ENCODE measurements around the gene PCYT1A.
"Not testable (repeated sequence)": the region's sequence is repeated elsewhere in the genome, so short reads cannot be mapped to it uniquely, and the experiment has no call there.

PCYT1A gene

DNA sequence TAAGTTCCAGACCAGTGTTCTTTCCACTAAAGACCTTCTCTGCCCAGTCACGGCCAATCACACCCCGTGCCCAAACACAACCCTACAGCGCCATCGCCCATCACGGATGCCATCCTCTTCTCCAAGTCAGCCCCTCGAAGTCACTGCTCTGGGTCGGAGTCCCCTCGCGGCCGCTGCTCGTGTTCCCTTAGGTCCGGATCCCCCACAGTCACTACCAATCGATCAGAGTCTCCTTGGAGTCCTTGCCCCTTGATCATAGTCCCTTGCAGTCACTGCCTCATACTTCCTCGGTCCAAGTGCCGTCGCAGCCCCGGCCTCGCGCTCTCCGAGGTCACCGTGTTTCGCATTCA is 461 bp downstream of the PCYT1A start:
- no peak for DNase-seq (ENCODE audit: low read depth)

DNA sequence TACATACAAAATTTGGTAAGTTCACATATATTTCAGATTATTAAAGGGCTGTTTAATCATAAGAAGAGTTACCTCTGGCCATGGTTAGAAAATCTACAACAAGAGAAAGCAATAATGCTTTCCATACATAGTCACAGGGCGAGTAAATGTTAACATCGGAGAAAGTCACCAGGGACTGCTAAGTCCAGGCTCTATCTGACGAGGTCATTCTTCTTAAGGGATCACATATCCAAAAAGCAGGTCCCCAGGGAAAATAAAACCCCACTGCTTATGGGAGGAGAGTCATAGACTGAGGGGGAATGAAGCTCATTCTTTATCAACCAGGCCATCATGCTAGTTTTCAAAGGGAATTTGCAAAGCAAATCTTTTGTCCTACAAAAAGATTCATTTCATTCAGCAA is 3.1 kb downstream of the PCYT1A start:
- DNase-seq (ENCODE audit: low read depth), result no peak

DNA sequence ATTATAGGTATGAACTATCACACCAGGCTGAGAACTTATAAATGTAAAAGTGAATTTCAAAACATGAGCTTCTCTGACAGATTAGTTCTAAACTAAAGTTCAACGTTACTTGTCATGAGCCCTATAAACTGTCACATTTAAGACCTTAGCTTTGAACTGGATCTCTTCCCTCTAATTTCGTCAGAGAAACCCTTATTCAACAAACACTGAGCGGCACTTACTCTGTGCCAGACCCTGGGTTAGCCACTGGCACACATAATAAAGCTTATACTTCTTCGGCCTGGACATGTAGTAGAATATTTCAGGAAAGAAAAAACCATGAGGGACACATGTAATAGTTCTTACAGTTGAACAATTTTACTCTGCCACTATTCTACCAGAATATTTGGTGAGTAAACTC is 5.6 kb downstream of the PCYT1A start:
- DNase-seq (ENCODE audit: low read depth), result no peak

DNA sequence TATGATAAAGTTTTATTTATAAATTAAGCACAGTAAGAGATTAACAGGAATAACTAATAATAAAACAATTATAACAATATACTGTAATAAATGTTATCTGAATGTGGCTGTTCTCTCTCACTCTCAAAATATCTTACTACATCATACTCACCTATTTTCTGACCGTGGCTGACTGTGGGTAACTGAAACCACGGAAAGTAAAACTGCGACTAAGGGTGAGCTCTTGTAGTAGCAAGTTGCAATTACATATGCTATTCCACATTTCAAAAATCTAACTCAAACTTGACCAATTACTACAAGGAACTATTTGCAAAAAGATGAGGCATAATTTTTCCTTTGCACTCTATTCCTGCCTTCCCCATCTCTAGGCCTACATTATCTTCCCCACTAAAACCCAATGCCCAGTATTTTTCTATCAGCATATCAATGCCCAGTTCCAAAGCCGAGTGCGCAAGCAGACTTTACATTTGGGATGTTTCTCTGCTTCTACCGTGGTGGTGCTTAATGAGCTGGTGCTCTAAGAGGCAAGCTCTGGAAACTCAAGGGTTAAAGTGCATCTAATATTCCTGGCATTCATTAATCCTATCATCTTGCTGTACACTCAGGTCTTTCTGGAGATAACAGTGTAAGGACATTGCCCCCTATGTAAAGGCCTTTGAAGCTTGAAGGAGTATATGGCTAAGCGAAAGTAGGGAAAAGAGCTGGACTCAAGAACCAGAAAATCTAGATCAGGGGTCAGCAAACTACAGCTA is 6.7 kb downstream of the PCYT1A start:
- DNase-seq (ENCODE audit: low read depth), result no peak

DNA sequence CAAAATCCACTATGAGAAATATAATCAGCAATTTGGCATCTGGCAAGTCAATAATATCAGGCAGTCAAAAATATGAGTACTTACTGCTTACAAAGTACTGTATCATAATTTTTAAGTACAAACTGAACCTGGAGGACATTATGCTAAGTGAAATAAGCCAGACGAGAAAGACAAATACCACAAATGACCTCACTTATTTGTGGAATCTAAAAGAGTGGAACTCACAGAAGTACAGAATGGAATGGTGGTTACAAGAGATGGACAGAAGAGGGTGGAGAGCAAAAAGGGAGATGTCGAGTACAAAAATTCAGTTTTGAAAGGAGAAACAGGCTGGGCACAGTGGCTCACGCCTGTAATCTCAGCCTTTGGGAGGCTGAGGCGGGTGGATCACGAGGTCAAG is 12.4 kb downstream of the PCYT1A start:
- DNase-seq (ENCODE audit: low read depth), result no peak

DNA sequence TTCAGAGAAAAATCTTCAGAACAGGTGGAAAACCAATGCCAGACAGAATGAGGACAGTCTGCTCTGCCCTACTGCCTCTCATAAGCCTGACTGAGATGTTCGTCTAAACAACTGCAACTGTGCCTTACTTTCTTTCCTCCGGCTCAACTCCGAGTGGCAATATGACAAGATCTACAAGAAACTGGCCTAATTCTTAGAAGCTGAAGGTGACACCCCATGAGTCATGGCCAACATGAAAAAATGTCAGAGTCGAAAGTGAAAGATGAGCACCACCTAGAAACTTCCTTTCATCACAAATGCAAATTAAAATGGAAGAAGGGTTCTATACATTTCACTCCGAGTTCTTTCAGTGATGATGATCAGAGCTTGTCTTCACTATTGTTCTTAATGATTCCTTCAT is 12.9 kb downstream of the PCYT1A start:
- peak; percentile 32 for DNase-seq (ENCODE audit: low read depth)

DNA sequence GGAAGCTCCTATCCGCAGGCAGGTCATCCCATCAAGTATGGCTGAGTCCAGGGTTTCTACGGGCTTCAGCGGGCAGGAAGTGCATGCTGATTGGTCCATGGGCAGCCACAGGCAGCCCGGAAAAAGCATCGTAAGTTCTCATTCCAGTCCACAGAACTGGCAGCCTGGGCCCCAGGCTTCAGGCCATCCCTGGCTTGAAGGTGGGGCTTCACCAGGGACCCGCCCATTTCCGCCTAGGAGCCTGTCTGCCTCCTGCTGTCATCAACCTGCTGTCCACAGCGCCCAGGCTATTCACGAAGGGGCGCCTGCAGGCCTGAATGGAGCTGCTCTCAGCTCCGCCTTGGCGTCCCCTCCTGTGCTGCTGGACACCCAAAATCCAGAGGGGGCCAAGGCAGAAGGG is 13.9 kb downstream of the PCYT1A start:
- DNase-seq (ENCODE audit: low read depth), result no peak

DNA sequence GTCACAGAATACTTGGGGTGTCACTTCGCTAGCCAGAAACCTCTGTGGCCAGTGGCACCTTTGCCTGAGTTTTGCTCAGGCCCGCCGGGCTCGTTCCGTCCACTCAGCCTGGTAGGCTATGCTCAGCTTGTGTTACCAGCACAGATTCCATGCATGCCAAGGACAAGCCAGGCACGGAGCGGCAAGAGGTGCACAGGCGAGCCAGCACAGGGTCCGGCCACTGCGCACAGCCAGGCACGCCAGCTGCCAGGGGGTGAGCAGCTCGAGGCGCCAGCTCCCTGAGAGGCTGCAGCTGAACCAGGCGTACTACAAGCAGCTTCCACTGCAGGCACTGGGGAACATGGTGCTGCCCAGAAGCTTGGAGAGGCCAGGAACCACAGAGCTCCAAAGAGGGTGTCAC is 14.7 kb downstream of the PCYT1A start:
- DNase-seq (ENCODE audit: low read depth), result no peak

DNA sequence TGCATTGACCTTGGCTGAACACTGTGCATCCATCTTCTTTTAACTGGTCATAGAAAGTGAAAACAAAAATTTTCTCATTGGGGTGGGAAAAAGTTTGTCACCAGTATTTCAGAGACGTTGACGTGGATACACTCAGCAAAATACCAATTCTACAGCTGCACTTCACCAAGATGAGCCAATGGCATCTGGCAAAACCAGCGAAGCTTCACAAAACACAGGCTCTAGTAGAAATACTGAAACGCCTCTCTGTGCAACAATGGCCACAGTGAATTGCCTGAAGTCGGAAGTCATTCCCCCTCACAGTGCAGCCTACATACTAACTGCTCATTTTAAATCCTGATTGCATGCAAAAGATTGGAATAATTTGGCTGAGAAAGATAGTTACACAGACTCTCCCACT is 17.0 kb downstream of the PCYT1A start:
- DNase-seq (ENCODE audit: low read depth), result no peak

DNA sequence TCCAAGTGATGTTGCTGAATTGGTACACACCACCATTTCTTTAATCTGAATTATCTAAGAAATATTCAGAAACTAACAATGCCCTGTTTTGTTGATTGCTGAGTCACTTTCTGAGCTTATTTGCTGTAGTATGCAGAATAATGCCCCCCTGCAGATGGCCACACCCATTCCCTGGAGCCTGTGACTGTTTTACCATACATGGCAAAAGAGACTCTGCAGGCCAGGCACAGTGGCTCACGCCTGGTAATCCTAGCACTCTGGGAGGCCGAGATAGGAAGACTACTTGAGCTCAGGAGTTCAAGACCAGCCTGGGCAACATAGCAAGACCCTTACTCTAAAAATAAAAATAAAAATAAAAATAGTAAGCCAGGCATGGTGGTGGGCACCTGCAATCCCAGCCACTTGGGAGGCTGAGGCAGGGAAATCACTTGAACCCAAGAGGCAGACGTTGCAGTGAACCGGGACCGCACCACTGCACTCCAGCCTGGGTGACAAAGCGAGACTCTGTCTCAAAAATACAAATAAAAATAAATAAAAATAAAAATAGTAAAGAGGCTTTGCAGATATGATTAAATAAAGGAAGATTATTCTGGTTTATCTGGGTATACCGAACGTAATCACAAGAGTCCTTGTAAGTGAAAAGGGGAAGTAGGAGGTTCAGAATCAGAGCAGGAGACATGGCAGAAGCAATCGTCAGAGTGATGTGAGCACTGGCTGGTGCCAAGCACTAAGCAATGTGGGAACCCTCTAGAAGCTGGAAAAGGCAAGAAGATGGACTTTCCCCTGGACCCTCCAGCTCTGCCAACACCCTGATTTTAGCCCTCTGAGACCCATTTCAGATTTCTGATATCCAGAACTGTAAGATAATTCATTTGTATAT is 19.0 kb downstream of the PCYT1A start:
- DNase-seq (ENCODE audit: low read depth), result no peak

DNA sequence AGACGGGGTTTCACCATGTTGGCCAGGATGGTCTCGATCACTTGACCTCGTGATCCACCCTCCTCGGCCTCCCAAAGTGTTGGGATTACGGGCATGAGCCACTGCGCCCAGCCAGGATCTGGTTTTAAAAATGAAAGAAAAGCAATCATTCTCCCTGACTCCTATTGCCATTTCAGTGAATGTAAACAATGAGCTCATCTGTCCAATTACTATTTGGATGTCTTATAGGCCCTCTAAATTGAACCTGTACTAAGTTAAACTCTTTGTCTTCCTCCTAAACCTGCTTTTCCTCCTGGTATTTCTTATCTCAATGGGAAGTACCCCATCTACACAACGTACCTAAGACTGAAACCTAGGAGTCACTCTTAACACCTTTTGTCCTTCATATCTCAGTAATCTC is 23.7 kb downstream of the PCYT1A start:
- DNase-seq (ENCODE audit: low read depth), result no peak

DNA sequence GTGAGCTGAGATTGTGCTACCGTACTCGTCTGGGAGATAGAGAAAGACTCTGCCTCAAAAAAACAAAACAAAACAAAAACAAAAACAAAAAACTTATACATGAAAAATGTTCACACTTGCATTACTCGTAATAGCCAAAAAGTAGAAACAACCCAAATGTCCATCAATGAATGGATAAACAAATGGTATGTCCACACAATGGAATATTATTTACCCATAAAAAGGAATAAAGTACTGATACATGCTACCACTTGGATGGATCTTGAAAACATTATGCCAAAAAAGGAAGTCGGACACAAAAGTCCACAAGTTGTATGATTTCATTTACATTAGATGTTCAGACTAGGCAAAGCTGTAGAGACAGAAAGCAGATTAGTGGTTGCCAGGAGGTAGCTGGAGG is 26.7 kb downstream of the PCYT1A start:
- DNase-seq (ENCODE audit: low read depth), result no peak

DNA sequence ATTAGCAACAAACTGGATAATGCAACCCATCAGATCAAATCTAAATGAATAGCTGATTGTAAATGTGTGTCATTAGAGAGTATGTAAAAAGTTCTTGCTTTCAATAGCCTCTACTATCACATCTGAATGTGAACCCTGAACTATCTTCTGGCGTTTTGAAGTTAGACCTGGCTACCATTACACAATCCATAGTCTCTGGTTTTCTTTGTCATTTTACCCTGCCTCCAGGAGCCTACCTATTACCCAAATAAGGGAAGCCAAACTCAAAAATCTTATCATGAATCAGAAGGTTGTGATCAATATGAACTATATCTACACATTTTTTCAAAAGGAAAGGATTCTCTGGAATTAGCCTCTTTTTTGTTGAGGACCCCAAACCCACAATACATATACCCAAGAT is 31.8 kb downstream of the PCYT1A start:
- no peak for DNase-seq (ENCODE audit: low read depth)

DNA sequence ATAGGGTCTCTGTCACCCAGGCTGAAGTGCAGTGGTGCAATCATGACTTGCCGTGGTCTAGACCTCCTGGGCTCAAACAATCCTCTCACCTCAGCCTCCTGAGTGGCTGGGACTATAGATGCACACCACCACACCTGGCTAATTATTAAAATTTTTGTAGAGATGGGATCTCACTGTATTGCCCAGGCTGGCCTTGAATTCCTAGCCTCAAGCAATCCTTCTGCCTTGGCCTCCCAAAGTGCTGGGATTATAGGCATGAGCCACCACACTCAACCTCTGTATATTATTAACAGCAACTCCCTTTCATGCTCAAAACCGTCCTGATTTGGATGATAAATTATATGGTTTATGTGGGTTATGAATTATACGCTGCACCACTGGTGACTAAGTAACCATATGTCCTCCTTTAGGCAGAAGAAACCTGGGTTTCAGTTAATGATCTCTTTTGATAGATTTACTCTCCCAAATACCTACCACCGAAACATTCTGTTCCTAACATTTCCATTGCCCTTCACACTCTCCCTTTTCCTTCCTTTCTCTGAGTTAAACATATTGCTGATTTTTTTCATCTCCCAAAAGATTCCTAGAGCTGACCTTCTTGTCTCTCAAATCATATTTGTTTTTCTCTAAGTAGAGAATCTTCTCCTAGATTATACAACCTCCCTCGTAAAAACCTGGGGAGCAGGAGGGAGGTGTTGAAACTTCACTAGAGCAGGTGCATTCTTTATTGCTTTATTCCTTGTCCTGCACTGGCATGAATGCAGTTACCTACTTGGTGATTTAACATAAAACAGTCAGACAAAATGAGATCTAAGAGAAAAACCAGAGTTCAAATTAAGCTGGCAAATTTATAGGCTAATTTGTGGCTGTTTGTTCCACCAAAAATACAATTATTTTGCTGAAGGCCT is 32.9 kb downstream of the PCYT1A start:
- no peak for DNase-seq (ENCODE audit: low read depth)

DNA sequence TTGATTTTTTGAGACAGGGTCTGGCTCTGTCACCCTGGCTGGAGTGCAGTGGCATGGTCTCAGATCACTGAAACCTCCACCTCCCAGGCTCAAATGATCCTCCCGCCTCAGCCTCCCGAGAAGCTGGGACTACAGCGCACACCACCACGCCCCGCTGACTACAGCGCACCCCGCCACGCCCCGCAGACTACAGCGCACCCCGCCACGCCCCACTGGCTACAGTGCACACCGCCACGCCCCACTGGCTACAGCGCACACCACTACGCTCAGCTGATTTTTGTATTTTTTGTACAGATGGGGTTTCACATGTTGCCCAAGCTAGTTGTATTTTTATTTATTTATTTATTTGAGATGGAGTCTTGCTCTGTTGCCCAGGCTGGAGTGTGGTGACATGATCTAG is 35.6 kb downstream of the PCYT1A start:
- DNase-seq (ENCODE audit: low read depth), result no peak

DNA sequence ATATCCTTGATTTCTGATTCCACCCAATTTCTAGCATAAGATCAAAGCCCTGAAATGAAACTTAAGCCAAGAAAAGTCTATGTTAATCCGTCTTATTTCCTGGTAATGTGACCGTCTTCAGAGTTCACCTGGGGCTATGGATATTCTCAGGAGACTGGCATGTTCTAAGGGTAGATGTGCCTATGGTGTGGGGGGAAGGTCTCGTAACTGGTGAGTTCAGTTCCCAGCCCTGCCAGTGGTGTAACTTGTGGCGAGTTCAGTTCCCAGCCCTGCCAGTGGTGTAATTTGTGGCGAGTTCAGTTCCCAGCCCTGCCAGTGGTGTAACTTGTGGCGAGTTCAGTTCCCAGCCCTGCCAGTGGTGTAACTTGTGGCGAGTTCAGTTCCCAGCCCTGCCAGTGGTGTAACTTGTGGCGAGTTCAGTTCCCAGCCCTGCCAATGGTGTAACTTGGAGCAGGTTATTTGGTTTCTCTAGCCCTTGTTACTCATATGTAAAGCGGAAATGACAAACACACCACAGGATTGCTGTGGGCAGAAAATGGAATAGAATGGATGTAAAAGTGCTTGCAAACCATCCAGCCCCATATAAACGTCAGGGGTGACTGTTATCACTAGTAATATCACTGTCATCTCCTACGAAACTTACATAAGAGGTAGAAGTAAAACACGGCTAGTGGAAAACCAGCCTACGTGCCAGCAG is 40.8 kb downstream of the PCYT1A start:
- no peak for DNase-seq (ENCODE audit: low read depth)

DNA sequence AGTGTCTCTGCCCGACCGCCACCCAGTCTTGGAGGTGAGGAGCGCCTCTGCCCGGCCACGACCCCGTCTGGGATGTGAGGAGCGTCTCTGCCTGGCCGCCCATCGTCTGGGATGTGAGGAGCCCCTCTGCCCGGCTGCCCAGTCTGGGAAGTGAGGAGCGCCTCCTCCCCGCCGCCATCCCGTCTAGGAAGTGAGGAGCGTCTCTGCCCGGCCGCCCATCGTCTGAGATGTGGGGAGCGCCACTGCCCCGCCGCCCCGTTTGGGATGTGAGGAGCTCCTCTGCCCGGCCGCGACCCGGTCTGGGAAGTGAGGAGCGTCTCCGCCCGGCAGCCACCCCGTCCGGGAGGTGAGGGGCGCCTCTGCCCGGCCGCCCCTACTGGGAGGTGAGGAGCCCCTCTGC is 43.4 kb downstream of the PCYT1A start:
- DNase-seq (ENCODE audit: low read depth), result not testable (repeated sequence)

DNA sequence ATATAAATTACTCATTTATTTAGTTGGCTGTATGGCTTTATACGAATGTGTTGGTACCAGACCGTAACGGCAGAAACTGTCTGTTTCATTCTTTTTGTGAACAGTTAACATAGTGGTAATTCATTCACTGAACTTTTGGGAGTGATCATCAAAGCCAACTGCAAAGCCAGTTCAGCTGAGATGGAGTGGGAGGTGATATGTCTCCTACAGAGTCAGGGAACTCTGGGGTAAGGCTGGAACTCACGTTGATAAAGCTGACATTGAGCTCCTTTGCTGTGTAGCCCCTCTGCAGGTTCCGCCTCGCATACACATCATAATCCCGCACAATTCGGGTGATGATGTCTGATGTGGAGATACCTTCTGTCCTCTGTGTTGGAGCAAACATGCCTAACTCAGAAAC is 45.8 kb downstream of the PCYT1A start:
- no peak for DNase-seq (ENCODE audit: low read depth)

DNA sequence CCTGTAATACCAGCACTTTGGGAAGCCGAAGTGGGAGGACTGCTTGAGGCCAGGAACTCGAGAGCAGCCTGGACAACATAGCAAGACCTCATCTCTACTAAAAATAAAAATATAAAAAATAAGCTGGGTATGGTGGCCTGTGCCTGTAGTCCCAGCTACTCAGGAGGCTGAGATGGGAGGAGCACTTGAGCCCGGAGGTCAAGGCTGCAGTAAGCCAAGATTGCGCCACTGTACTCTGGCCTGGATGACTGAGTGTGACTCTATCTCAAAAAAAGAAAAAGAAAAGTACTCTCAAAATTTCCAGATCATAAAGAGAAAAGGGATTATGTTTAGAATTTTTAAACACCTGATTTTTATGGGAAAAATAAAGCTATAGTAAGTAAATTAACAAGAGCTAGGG is 47.1 kb downstream of the PCYT1A start:
- DNase-seq (ENCODE audit: low read depth), result no peak

DNA sequence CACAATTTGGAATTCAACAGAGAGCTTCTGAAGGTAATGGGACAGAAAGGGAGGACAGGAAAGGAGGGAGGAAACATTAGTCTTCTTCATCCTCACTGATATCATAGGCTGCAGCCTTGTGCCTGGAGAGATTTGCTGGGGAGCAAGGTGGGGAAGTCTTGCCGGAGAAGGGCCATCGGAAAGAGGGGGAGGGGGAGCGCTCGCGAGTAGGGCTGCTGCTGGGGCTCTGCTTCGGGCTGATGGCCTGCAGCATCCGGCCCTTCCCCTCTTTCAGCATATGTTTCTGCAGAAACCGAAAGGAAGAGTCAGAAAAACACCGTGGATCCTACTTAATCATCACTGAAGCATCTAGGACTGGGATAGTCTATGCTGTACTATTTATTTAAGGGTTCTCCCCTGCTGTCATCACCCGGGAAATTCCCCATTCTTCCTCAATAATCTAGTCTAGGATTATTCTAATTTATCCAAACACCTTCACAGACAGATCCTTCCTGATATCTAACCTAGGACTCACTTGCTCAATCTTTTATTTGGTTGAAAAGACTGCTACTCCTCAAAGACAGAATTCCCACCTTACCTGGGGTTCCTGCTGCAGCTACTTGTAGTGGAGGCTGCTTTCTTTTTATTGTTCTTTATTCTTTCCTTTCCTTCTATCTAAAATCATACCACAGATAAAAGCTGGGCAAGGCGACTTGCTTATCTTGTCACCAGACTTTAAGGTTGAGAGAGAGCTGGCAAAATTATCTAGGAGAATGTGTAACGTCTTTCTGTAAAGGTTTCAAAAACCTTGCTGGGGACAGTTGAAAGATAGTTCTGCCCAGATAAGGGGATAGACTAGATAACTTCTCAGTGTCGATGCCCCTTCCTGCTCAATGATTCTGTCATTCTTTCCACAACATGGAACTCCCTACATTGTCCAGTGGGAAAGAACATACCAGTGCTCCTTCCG is 48.6 kb downstream of the PCYT1A start:
- DNase-seq (ENCODE audit: low read depth), result no peak

DNA sequence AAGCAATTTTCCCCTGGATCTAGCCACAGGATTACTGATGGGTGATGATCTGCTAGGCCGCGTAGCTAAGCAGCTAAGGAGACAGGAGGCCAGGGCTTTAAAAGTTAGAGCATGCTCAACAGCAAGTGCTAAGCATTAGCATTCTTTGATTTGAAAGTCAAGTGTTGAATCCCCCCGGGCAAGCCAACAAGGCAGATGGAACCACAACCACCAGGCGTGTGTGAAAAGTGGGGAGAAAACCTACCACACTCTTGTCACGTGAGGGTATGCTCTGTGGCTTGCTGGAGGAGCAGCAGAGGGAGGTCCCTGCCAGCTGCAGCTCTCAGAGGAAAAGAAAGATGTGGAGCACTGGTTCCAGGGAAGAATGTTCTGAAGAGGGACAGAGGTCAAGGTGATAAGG is 50.3 kb downstream of the PCYT1A start:
- no peak for DNase-seq (ENCODE audit: low read depth)
